ENCODE data around the gene PLAAT2. TPM values are rescaled to one million over a fixed set of nuclear protein-coding genes. Genes with fewer than 3 reads are reported as not detected.
"Not testable (repeated sequence)": the region's sequence is repeated elsewhere in the genome, so short reads cannot be mapped to it uniquely, and the experiment has no call there.

PLAAT2 gene
- total RNA-seq, 1 donor from 2014 or later: not detected

GRCh38 chr11:63535734-63536133, 27.4 kb downstream of the PLAAT2 start:
- H3K4me1 Mint-ChIP-seq: peaks cover 42% of the 10 kb centered on the region

GRCh38 chr11:63534895-63535461, 28.2 kb downstream of the PLAAT2 start:
- H3K36me3 Mint-ChIP-seq (ENCODE audit: low read depth): no peaks in the 10 kb centered on the region
- H3K4me3 Mint-ChIP-seq: no peak overlapping the region
- H3K9me3 Mint-ChIP-seq: no peaks in the 10 kb centered on the region
- peaks cover 3% of the 10 kb centered on the region for H3K27me3 Mint-ChIP-seq
- DNase-seq (no peak), ATAC-seq (ENCODE audit: low read depth) (no peak)
- H3K27ac Mint-ChIP-seq: no peak overlapping the region
- TF ChIP-seq, protein P1, sequence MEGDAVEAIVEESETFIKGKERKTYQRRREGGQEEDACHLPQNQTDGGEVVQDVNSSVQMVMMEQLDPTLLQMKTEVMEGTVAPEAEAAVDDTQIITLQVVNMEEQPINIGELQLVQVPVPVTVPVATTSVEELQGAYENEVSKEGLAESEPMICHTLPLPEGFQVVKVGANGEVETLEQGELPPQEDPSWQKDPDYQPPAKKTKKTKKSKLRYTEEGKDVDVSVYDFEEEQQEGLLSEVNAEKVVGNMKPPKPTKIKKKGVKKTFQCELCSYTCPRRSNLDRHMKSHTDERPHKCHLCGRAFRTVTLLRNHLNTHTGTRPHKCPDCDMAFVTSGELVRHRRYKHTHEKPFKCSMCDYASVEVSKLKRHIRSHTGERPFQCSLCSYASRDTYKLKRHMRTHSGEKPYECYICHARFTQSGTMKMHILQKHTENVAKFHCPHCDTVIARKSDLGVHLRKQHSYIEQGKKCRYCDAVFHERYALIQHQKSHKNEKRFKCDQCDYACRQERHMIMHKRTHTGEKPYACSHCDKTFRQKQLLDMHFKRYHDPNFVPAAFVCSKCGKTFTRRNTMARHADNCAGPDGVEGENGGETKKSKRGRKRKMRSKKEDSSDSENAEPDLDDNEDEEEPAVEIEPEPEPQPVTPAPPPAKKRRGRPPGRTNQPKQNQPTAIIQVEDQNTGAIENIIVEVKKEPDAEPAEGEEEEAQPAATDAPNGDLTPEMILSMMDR (IDR thresholded peaks at IDR 0.05): no peak
- peaks cover 42% of the 10 kb centered on the region for H3K4me1 Mint-ChIP-seq
- intact Hi-C loops (cut with micrococcal nuclease): no loop called here
- POLR2A ChIA-PET: no interaction called here
- CTCF ChIA-PET: no interaction called here

More at GRCh38 chr11:63535734-63536133, 27.4 kb downstream of the PLAAT2 start:
- ATAC-seq (ENCODE audit: low read depth) (no peak), DNase-seq (no peak)
- Mint-ChIP-seq H3K27ac (no peak overlapping the region), H3K9me3 (no peaks in the 10 kb centered on the region), H3K36me3 (ENCODE audit: low read depth) (no peaks in the 10 kb centered on the region), H3K4me3 (peak overlapping the region; percentile 15), H3K27me3 (peaks cover 3% of the 10 kb centered on the region)
- CTCF ChIA-PET: interaction anchor here (1.3 kb wide), 1 partner anchor 16 kb away, joined by 4 read pairs; no protein-coding TSS in a partner anchor
- intact Hi-C loops (cut with micrococcal nuclease): loop anchor here (2.0 kb wide), 1 partner anchor 31 kb away; no protein-coding TSS in a partner anchor
- TF ChIP-seq, protein P1 (IDR thresholded peaks at IDR 0.05): no peak
- POLR2A ChIA-PET: interaction anchor here (0.6 kb wide), 1 partner anchor 1031 kb away, joined by 3 read pairs; no protein-coding TSS in a partner anchor

GRCh38 chr11:63534076-63534475, 29.1 kb downstream of the PLAAT2 start:
- CTCF ChIA-PET: no interaction called here

GRCh38 chr11:63532799-63533475, 30.2 kb downstream of the PLAAT2 start:
- Mint-ChIP-seq H3K9me3 (no peaks in the 10 kb centered on the region), H3K36me3 (ENCODE audit: low read depth) (no peaks in the 10 kb centered on the region), H3K27me3 (peaks cover 3% of the 10 kb centered on the region), H3K27ac (no peak overlapping the region), H3K4me3 (no peak overlapping the region), H3K4me1 (peaks cover 42% of the 10 kb centered on the region)
- CTCF ChIA-PET: interaction anchor here (0.6 to 0.7 kb wide), 2 partner anchors 746 to 1108 kb away, joined by 3 read pairs; no protein-coding TSS in a partner anchor
- ATAC-seq (ENCODE audit: low read depth) (no peak), DNase-seq (no peak)
- intact Hi-C loops (cut with micrococcal nuclease): no loop called here
- POLR2A ChIA-PET: no interaction called here
- TF ChIP-seq, protein P1 (IDR thresholded peaks at IDR 0.05): no peak

More at GRCh38 chr11:63534076-63534475, 29.1 kb downstream of the PLAAT2 start:
- TF ChIP-seq, protein P1 (IDR thresholded peaks at IDR 0.05): no peak
- ATAC-seq (ENCODE audit: low read depth): no peak
- DNase-seq: no peak
- Mint-ChIP-seq H3K27me3 (peaks cover 3% of the 10 kb centered on the region), H3K36me3 (ENCODE audit: low read depth) (no peaks in the 10 kb centered on the region), H3K4me3 (no peak overlapping the region), H3K27ac (no peak overlapping the region), H3K4me1 (peaks cover 42% of the 10 kb centered on the region), H3K9me3 (no peaks in the 10 kb centered on the region)
- POLR2A ChIA-PET: no interaction called here
- intact Hi-C loops (cut with micrococcal nuclease): no loop called here

GRCh38 chr11:63532117-63532516, 31.1 kb downstream of the PLAAT2 start:
- Mint-ChIP-seq H3K4me3 (no peak overlapping the region), H3K9me3 (no peaks in the 10 kb centered on the region), H3K27me3 (peaks cover 3% of the 10 kb centered on the region), H3K4me1 (peaks cover 36% of the 10 kb centered on the region), H3K36me3 (ENCODE audit: low read depth) (no peaks in the 10 kb centered on the region), H3K27ac (no peak overlapping the region)
- CTCF ChIA-PET: interaction anchor here (0.7 kb wide), 1 partner anchor 1107 kb away, joined by 3 read pairs; no protein-coding TSS in a partner anchor
- ATAC-seq (ENCODE audit: low read depth) (no peak), DNase-seq (no peak)
- POLR2A ChIA-PET: no interaction called here
- TF ChIP-seq, protein P1 (IDR thresholded peaks at IDR 0.05): no peak
- intact Hi-C loops (cut with micrococcal nuclease): no loop called here

DNA sequence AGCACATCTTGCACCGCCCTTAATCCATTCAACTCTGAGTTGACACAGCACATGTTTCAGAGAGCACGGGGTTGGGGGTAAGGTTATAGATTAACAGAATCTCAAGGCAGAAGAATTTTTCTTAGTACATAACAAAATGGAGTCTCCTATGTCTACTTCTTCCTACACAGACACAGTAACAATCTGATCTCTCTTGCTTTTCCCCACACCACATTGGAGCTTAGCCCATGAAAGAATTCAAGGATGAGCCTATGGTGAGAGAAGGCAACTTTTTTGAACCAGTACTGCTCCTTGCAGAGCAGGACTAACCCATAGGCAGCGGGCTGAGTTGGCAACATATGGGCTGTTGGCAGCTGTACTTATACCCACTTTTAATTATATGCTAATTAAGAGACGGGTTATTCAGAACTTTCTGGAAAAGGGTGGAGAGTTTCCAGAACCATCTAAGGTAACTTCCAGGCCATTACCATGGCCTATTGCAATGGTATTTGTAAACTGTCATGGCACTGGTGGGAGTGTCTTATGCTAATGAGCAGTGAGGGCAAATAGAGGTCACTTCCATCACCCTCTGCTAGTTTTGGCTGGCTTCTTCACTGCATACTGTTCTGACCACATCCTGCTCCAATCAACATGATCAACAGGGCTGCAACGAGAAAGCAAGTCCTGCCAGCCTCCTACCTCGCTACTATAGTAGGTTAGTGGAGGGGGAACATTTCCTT, 31.9 kb downstream of the PLAAT2 start:
- CTCF ChIA-PET; DNase-seq; H3K27ac Mint-ChIP-seq; intact Hi-C loops (cut with micrococcal nuclease); H3K36me3 Mint-ChIP-seq (ENCODE audit: low read depth); H3K27me3 Mint-ChIP-seq; POLR2A ChIA-PET; H3K9me3 Mint-ChIP-seq: not testable (repeated sequence)
- H3K4me3 Mint-ChIP-seq: peak overlapping the region; percentile 29
- peak; percentile 88 for ATAC-seq (ENCODE audit: low read depth)
- H3K4me1 Mint-ChIP-seq: peaks cover 27% of the 10 kb centered on the region

Data from activated B cell treated with CpG ODN at 0.5 μM for 24 hours (primary cell).